H54 (cell line): ENCODE measurements around the gene HHIPL1.

Source experiments
- DNase-seq: peaks from one replicate; pipeline ENCODE4 v3.0.0; 2011; ENCODE audit warnings: low spot score, mixed read lengths; ENCODE audit not compliant: insufficient read length
- FAIRE-seq: peaks from 3 replicates; lab custom pipeline; 2011; peaks lifted over from hg19 to GRCh38; lab: Jason Lieb, UNC
- POLR2A ChIP-seq: IDR thresholded peaks from 2 replicates; pipeline ENCODE4 v1.6.1; 2011; ENCODE audit warnings: low read depth, mild to moderate bottlenecking, low read length

The HHIPL1 gene

DNA sequence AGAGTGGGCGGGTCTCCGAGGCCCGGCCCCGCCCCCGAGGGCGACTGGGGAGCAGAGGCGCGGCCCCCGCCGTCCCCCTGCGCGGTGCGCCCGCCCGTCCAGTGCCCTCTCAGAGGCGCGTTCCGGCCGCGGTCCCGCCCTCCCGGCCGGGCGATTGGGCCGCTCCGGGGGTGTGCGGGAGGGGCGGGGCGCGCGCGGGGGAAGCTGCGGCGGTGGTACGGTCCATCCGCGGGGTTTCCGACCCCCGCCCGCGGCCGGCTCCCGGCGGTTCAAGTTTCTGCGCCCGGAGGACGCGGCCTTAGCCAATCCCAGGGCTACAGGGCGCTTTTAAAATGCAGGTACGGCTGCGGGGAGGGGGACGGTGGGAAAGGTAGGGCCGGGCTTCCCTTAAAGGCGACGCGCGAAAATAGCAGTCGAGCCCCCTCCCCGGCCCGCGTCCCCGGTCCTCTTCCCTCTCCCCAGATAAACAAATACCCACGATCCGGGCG, 40.6 kb upstream of the HHIPL1 start:
- DNase-seq = peak; percentile 97
- TF ChIP-seq POLR2A = no peak
- FAIRE-seq = no peak

DNA sequence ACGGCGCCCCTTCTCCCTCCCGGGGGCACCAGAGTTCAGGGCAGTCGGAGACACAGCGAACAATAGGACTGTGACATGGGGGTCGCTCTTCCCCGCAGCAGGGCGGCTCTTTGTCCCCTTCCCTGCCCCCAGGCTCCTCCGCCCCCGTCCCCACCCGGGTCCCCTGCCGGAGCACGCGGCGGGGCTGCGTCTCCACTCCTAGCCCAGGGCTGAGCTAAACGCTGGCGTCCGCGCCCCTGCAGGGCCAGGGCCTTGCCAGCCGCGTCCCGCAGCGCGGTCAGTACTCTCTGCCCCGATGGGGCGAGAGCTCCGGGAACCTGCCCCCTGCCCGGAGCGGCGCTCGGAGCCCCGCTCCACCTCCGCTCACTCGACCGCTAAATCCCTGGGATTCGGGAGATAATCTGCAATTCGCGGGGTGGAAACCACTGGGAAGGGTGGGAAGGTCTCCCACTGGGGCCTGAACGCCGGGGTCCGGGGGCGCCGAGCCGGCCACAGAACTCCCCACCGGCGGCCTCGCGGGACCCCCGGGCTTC, 40.1 kb upstream of the HHIPL1 start:
- no peak for FAIRE-seq
- peak; percentile 78 for DNase-seq
- no peak; the same call in 1 of the 2 replicates for TF ChIP-seq POLR2A

DNA sequence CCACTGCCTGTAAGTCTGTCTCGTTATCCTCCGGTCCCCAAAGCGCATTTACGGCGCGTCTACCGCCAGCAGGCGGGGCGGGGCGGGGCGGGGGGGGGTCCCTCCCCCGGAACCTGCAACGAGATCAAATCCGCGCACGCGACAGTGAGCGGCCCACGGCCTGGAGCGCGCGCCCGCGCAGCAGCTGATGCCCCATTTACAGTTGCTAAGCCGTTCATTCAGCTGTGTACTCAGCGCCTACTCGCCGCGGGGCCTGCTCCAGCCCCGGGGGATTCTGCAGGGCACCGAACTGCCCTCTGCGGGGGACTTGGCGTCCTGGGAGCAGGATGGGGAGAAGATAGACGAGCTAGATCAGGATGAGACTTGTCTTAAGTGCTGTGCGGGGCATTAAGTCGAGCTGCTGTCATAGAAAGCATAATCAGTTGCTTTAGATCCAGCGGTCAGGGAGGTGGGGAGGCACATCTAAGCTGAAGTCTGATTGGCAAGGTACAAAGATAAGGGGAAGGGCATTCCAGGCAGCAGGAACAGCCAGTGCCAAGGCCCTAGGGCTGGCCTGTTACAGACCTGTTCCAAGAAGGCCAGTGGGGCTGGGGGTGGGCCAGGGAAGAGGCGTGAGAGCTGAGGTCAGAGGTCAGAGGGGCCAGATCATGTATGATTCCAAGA, 39.5 kb upstream of the HHIPL1 start:
- FAIRE-seq = peak; percentile 11
- DNase-seq = peak; percentile 85
- TF ChIP-seq POLR2A = peak; percentile 22; the same call in 1 of the 2 replicates

DNA sequence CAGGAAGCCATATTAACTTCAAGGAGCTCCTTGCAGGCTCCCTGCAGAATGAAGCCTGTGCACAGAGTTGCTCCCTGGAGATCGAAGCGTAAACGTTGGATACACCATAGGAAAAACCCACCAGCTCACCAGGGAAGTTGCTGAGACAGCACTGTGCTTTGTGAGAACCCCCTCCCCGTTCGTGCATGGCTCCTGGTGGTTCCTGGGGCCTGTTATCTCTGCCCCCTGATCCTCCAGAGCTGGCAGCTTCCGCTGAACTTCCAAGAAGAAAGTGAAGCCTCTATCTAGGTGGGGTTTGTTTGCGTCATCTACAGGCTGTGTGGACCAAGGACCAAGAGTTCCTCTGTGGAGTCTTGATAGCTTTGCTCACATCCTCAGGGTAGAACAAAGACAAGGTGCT, 38.6 kb upstream of the HHIPL1 start:
- no peak for FAIRE-seq
- no peak for DNase-seq
- TF ChIP-seq POLR2A = no peak

DNA sequence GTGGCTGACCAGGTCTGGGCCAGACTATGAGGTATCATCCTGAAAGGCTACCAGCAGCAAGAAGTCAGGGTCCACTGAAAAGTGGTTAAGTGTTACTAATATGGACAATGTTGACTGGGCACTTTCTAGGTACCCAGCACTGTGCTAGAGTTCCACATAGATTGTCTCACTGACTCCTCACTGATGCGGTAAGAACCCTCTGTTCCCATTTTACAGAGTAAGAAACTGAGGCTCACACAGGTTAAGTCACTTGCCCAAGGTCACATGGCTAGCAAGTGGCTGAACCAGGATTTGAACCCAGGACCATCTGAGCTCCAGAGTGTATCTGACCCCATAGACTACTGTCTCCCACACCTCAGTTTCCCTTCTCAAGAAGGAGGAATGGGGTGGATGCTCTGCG, 36.3 kb upstream of the HHIPL1 start:
- DNase-seq (no peak), FAIRE-seq (no peak)
- TF ChIP-seq POLR2A = no peak

DNA sequence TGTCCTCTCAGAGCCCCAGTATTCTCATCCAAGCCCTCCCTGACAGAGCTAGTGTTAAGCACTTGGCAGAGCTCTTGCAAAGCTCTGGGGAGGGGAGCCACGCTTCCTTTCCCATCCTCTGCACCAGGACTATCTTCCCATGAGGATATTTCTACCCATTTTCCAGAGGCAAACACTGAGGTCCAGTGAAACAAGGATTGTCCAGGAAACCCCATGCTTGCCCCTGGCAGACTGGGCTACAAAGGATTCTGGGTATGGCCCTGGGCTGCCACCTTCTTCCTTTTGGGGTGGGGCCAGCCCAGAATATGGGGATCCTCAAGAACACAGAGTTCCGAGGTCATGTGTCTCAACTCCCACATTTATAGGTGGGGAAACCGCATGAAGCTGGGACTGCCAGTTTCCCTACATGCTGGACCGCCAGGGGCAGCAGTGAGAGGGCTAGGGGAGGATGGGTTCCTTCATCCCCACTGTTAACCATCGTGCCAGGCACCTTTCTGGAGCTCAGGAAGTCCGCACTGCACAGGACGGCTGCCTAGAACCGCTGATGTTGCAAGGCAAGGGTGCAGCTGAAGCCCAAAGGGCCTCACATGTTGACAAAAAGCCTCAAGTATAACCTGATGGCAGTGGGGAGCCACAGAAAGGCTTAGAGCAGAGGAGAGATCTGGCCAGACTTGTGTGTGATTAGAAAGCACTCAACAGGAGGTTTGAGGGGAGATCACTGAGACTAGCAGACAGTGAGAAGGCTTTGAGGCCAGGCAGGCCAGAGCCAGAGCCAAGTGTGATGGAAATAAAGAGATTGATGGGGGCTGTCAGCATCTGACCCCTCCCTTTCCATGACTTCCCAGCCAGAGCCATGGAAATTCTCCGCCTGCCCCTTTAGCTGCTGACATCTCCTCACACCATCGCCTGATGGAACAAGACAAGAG, 35.4 kb upstream of the HHIPL1 start:
- DNase-seq (no peak), FAIRE-seq (no peak)
- TF ChIP-seq POLR2A = no peak

DNA sequence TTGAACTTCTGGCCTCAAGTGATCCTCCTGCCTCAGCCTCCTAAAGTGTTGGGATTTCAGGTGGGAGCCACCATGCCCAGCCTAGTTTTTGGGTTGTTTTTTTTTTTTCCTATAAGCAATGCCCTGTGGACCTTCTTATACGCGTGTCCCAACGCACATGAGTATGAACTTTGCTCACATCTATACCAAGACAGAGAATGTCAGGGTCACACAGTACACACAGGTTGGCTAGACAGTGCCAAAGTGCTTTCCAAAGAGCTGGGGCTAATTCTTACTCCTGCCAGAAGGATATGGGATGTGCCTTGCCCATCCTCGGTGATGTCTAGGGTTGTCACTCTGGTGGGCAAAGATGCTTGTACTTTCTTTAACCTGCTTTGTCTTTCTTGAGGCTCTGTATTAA, 33.3 kb upstream of the HHIPL1 start:
- DNase-seq (no peak), FAIRE-seq (no peak)
- TF ChIP-seq POLR2A = no peak

DNA sequence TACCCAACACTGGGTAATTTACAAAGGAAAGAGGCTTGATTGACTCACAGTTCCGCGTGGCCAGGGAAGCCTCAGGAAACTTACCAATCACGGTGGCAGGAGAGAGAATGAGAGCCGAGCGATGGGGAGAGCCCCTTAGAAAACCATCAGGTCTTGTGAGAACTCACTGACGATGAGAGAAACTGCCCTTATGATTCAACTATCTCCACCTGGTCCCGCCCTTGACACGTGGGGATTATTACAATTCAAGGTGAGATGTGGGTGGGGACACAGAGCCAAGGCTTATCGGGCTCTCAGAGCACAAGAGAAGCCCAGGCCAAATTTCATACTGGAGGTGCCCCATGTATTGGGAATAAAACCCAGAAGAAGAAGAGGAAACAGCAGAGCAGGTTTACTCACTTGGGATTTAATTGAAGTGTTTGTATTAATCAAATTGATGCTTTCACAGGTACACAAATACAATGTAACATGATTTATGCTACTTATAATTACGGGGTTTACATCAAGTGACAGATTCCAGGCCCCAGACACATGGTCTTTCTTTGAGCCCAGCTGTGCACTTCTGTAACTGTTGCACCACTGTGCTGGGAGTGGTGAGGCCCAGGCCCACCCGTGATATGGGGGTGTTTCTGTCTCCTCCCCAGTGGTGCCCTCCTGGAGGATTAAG, 32.7 kb upstream of the HHIPL1 start:
- FAIRE-seq (no peak), DNase-seq (no peak)
- TF ChIP-seq POLR2A = no peak

DNA sequence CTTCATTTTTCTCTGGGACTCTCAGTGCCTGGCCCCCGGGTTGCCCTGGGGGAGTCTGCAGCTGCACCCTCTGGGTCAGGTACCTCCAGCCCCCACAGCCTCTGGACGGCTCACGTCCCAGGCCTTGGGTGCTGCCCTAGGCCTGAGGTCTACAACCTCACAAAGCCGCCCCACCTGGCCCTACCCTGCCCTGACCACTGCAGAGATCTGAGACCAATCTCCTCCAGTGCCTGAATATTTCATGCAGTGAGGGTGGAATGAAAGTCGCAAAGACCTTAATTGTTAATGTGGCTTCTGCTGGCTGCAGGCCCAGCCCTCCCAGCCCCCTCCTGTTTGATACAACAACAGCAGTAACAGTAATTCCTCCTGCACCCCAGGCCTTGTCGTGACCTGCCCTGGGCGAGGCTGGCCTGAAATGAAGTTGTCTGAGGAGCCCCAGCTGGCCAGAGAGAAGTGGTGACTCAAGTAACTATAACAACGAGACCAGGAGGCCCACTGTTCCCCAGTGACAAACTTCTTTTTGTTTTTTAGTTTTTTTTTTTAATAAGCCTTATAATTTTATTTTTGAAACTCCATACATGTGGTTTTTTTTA, 32.1 kb upstream of the HHIPL1 start:
- peak; percentile 30 for FAIRE-seq
- DNase-seq = no peak

DNA sequence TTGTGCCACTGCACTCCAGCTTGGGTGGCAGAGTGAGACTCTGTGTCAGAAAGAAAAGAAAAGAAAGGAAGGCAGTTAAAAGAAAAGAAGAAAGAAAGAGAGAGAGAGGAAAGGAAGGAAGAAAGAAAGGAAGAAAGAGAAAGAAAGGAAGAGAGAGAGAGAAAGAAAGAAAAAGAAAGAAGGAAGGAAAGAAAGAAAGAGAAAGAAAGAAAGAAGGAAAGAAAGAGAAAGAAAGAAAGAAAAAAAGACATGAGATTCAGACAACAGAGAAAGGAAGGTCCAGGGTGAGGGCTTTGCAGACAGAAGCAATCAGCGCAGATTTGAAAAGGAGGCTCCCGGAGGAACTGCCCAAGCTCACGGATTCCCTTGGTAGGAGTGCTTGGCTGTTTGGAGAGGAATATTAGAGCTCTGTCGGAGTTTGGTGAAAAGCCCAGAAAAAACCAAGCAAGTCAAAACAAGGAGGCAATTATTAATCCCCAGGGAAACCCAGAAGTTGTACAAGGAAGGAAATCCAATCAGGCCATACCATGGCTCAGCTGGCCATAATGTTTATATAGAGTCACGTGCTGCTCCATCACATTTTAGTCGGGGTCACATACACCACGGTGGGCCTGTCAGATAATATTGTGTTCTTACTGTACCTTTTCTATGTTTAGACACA, 29.3 kb upstream of the HHIPL1 start:
- DNase-seq = no peak
- FAIRE-seq = no peak
- TF ChIP-seq POLR2A = no peak

More for the DNA sequence above, 32.1 kb upstream of the HHIPL1 start:
- no peak for TF ChIP-seq POLR2A

DNA sequence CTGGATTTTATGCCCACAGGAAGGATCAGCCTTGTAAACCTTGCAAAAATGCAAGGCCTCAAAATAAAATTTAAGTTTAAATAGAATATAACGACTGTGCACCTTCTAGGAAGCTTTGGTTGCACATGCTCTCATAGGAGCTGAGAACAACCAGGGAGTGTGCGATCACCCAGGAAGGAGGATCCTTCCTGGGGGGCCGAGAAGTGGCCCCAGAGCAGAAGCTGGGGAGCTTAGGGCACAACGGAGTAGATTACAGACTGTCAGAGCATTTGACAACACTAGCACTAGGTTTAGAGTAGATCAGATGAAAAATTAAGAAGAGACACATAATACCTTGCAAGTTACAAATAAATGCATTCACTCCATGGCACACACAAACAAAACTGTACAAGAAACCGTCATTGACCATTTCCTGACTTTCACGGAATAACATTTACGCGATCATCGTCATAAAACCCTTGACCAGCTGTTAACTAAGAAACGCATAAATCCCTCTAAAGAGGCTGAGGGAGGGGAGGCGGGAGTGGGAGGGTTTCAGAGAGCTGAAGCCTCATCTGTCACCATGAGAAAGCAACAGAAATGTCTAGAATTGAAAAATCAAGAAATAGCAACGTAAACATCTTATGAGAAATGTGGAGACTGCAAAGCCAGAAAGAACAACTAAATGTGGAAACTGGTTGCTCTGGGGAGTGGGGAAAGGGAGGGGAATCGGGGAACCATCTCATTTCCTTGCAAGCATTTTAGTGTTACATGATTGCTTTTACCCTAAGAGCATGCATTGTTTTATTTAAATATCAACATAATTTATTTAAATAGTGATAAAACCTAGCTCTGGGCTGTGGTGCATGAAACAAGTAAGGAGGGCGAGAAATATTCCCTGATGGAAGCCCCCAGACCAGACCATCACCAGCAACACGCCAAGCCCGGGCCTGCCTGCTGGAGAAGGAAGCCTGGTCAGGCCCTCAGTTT, 27.8 kb upstream of the HHIPL1 start:
- no peak for DNase-seq
- FAIRE-seq = no peak
- no peak for TF ChIP-seq POLR2A
